Mesothelial cell of epicardium (in vitro differentiated cells): Measurements from ENCODE around the gene PFKL. TPM values are rescaled to one million over a fixed set of nuclear protein-coding genes. Genes with fewer than 3 reads are reported as not detected.

ENCODE experiments used
- DNase-seq, 2 experiments: peaks; one replicate each; pipeline ENCODE4 v3.0.0; 2021; ENCODE audit warnings: low spot score in 2 of 2; ENCODE audit not compliant: unreplicated experiment in 2 of 2
- H3K27ac Mint-ChIP-seq: 2 replicates; pipeline ENCODE4 v1.8.0; 2021; ENCODE audit warnings: mixed read lengths
- H3K27me3 Mint-ChIP-seq: 2 replicates; pipeline ENCODE4 v1.8.0; 2021; ENCODE audit warnings: low read depth, mixed read lengths
- H3K36me3 Mint-ChIP-seq: 2 replicates; pipeline ENCODE4 v1.8.0; 2021; ENCODE audit warnings: mixed read lengths
- H3K4me1 Mint-ChIP-seq: 2 replicates; pipeline ENCODE4 v1.8.0; 2021; ENCODE audit warnings: mixed read lengths
- H3K4me3 Mint-ChIP-seq: 2 replicates; pipeline ENCODE4 v1.8.0; 2021; ENCODE audit warnings: mild to moderate bottlenecking, moderate library complexity, mixed read lengths
- H3K9me3 Mint-ChIP-seq: 2 replicates; pipeline ENCODE4 v1.8.0; 2021; ENCODE audit warnings: mixed read lengths
- CTCF ChIP-seq: fragments of 200-600 bp; sonication (generic); IDR thresholded peaks from one replicate; pipeline ENCODE4 v1.5.0; 2021; ENCODE audit warnings: antibody characterized with exemption; ENCODE audit not compliant: unreplicated experiment
- total RNA-seq: library from RNA; stranded (reverse); gene quantifications from 3 replicates; pipeline ENCODE4 v1.2.1, GENCODE V29; 2021

The PFKL gene
- total RNA-seq, 1 donor from 2014 or later, result 155 TPM

GRCh38 chr21:44316277-44316900, 16.5 kb downstream of the PFKL start:
- TF ChIP-seq CTCF, result no peak
- H3K36me3 Mint-ChIP-seq, result peaks cover 3% of the 10 kb centered on the region
- no peaks in the 10 kb centered on the region for H3K4me1 Mint-ChIP-seq
- no peak overlapping the region for H3K4me3 Mint-ChIP-seq
- H3K27ac Mint-ChIP-seq, result no peak overlapping the region
- H3K27me3 Mint-ChIP-seq, result no peaks in the 10 kb centered on the region
- no peak for DNase-seq
- no peaks in the 10 kb centered on the region for H3K9me3 Mint-ChIP-seq

GRCh38 chr21:44317241-44317782, 17.5 kb downstream of the PFKL start:
- Mint-ChIP-seq H3K27ac (no peak overlapping the region), H3K4me3 (no peak overlapping the region), H3K4me1 (no peaks in the 10 kb centered on the region), H3K36me3 (peaks cover 3% of the 10 kb centered on the region), H3K27me3 (no peaks in the 10 kb centered on the region), H3K9me3 (no peaks in the 10 kb centered on the region)
- DNase-seq, result no peak
- TF ChIP-seq CTCF, result no peak

GRCh38 chr21:44317871-44318270, 18.0 kb downstream of the PFKL start:
- DNase-seq, result no peak
- no peak for TF ChIP-seq CTCF
- Mint-ChIP-seq H3K9me3 (no peaks in the 10 kb centered on the region), H3K27ac (no peak overlapping the region), H3K27me3 (no peaks in the 10 kb centered on the region), H3K4me3 (no peak overlapping the region), H3K4me1 (no peaks in the 10 kb centered on the region), H3K36me3 (peaks cover 3% of the 10 kb centered on the region)

- DNase-seq, result no peak
- Mint-ChIP-seq H3K9me3 (no peaks in the 10 kb centered on the region), H3K27me3 (no peaks in the 10 kb centered on the region), H3K27ac (no peak overlapping the region), H3K4me1 (no peaks in the 10 kb centered on the region), H3K4me3 (no peak overlapping the region), H3K36me3 (peaks cover 3% of the 10 kb centered on the region)
- no peak for TF ChIP-seq CTCF
These were observed 18.8 kb downstream of the PFKL start for GRCh38 chr21:44318489-44319285.

GRCh38 chr21:44319407-44320065, 19.7 kb downstream of the PFKL start:
- no peak for TF ChIP-seq CTCF
- no peaks in the 10 kb centered on the region for H3K9me3 Mint-ChIP-seq
- H3K4me1 Mint-ChIP-seq, result no peaks in the 10 kb centered on the region
- H3K4me3 Mint-ChIP-seq, result no peak overlapping the region
- no peak for DNase-seq
- no peak overlapping the region for H3K27ac Mint-ChIP-seq
- H3K36me3 Mint-ChIP-seq, result peaks cover 3% of the 10 kb centered on the region
- no peaks in the 10 kb centered on the region for H3K27me3 Mint-ChIP-seq
